D721Med (cell line): ENCODE data around the gene GGT5.
"Not testable (repeated sequence)": the region's sequence is repeated elsewhere in the genome, so short reads cannot be mapped to it uniquely, and the experiment has no call there.

Source experiments
- DNase-seq: peaks from one replicate; pipeline ENCODE4 v3.0.0; 2011; ENCODE audit warnings: low spot score; ENCODE audit not compliant: insufficient read length
- FAIRE-seq: peaks from 2 replicates; lab custom pipeline; 2011; peaks lifted over from hg19 to GRCh38; lab: Jason Lieb, UNC
- CTCF ChIP-seq: IDR thresholded peaks from 2 replicates; pipeline ENCODE4 v1.5.1; 2012; ENCODE audit warnings: mild to moderate bottlenecking, control low read depth; ENCODE audit not compliant: insufficient read depth; ENCODE audit errors: missing control alignments

Gene GGT5

GRCh38 chr22:24214467-24215285 is 30.2 kb downstream of the GGT5 start:
- FAIRE-seq (no peak), DNase-seq (no peak)
- TF ChIP-seq CTCF: no peak

- FAIRE-seq, DNase-seq: not testable (repeated sequence)
These were observed 31.8 kb downstream of the GGT5 start for GRCh38 chr22:24213111-24213510.

- FAIRE-seq, DNase-seq: not testable (repeated sequence)
These were observed 33.2 kb downstream of the GGT5 start for GRCh38 chr22:24211716-24212115.

- FAIRE-seq, DNase-seq: not testable (repeated sequence)
These were observed 34.5 kb downstream of the GGT5 start for GRCh38 chr22:24210409-24210808.

GRCh38 chr22:24209687-24210086 is 35.2 kb downstream of the GGT5 start:
- no peak for DNase-seq
- FAIRE-seq: no peak
- TF ChIP-seq CTCF: no peak

GRCh38 chr22:24209016-24209415 is 35.9 kb downstream of the GGT5 start:
- FAIRE-seq: no peak
- TF ChIP-seq CTCF: no peak
- no peak for DNase-seq

GRCh38 chr22:24208012-24208749 is 36.7 kb downstream of the GGT5 start:
- no peak for FAIRE-seq
- TF ChIP-seq CTCF: no peak
- no peak for DNase-seq

GRCh38 chr22:24207264-24208011 is 37.4 kb downstream of the GGT5 start:
- DNase-seq: no peak
- no peak for TF ChIP-seq CTCF
- no peak for FAIRE-seq

- FAIRE-seq, DNase-seq: not testable (repeated sequence)
These were observed 38.2 kb downstream of the GGT5 start for GRCh38 chr22:24206460-24207263.
